GM10266 (cell line): ENCODE measurements around the gene ARID3B.

Experiments
- DNase-seq: peaks from one replicate; pipeline ENCODE4 v3.0.0; 2012; ENCODE audit errors: extremely low spot score
- TF ChIP-seq, protein P1 (sequence below): IDR thresholded peaks from 2 replicates; pipeline ENCODE4 v1.5.1; 2012; ENCODE audit warnings: mild to moderate bottlenecking, low read depth; ENCODE audit not compliant: control insufficient read depth, insufficient read depth; ENCODE audit errors: missing control alignments

Gene ARID3B

DNA sequence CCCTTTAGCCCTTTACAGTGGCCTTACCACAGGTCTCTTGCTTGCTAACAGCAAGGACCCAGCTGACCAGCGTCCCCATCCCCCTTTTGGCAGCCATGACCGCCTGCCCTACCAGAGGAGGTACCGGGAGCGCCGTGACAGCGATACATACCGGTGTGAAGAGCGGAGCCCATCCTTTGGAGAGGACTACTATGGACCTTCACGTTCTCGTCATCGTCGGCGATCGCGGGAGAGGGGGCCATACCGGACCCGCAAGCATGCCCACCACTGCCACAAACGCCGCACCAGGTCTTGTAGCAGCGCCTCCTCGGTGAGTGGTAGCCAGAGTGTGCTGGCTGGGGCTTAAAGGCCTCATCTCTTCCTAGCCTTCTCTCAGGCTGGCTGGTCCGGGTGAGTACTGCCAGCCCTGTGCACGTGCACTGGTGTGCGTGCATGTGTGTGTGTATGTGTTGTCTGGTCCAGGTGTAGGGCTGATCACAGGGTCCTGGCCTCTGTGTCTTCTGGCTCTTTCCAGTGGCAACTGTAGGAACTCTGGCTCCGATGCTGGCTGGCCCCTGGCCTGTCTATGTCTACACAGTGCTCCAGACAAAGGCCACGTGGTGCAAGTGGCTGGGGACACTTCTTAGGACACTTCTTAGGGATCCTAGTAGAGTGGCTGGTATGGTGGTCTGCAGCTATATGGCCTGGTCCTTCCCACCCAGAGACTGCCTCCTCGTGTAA is 79.1 kb downstream of the ARID3B start:
- no peak for DNase-seq
- TF ChIP-seq, protein P1, sequence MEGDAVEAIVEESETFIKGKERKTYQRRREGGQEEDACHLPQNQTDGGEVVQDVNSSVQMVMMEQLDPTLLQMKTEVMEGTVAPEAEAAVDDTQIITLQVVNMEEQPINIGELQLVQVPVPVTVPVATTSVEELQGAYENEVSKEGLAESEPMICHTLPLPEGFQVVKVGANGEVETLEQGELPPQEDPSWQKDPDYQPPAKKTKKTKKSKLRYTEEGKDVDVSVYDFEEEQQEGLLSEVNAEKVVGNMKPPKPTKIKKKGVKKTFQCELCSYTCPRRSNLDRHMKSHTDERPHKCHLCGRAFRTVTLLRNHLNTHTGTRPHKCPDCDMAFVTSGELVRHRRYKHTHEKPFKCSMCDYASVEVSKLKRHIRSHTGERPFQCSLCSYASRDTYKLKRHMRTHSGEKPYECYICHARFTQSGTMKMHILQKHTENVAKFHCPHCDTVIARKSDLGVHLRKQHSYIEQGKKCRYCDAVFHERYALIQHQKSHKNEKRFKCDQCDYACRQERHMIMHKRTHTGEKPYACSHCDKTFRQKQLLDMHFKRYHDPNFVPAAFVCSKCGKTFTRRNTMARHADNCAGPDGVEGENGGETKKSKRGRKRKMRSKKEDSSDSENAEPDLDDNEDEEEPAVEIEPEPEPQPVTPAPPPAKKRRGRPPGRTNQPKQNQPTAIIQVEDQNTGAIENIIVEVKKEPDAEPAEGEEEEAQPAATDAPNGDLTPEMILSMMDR: no peak

DNA sequence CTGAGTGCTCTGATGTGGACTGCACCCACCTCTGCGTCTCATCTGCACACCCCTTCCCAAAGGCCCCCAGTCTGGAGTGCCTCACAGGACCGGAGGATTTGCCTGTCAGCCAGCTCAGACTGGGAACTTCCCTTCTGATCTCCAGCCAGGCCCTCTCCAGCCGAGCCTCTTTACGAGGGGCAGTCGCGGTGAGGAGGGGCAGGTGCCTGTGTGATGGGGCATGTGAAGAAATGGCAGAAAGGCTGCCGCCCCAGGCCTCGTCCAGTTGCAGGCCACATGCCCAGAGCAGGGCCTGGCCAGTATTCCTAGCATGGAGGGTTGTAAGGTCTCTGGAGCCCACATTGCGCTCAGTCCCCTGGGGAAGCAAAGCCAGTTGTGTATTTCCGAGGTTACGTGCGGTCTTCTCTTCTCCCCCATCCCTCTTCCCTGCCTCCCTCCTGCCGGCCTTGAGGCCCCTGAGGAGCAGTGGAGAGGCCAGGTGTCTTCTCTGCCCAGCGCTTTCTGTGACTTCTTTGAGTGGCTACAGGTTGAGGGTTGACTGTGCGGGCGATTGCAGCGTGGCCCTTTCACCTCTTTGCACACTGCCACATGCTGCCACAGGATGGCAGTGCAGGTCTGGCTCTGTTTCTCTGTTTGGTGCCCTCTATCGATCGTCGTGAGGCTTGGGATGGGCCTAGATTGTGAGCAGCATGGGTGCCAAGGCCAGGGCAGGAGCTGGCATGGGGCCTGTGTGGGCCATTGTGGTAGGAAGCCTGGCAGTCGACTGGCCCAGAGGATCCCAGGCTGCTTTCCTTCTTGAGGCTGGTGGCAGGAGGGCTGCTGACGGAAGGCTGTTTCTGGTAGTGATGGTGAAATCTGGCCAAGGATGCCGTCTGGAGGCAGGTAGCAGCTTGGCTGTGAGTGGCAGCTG is 79.9 kb downstream of the ARID3B start:
- DNase-seq: peak; percentile 80
- TF ChIP-seq, protein P1: peak; percentile 97

DNA sequence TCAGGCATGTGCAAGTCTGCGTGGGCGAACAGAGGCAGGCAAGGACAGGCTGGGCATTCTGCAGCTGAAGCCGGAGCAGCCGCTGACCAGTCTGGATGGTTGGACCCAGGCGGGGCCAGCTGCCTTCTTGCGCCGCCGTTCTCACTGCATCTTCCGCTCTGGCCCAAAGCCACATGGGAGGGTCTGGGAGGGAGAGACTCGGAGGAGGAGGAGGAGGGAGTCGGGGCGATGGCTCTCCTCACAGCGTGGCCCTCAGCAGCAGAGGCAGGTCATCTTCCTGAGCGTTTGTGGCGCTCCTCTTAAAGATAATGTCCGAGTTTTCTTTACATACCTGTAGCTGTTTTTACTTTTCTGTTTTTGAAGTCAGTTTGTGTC is 80.5 kb downstream of the ARID3B start:
- DNase-seq: no peak
- TF ChIP-seq, protein P1: no peak

DNA sequence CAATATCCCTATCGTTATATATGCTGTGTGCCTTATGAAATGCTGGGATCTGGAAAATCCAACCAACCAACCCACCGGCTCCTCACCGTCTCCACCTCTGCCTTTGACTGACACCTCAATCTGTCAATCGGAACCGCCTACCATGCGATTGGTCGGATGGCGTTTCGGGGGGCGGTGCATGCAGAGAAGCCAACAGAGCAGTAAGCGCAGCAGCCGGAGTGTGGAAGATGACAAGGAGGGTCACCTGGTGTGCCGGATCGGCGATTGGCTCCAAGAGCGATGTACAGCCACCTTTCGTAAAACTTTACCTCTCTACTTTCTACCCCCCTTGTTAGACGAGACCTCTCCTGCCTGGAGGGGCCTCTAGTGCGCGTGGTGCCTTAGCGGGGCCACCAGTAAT is 80.9 kb downstream of the ARID3B start:
- DNase-seq: no peak
- TF ChIP-seq, protein P1: no peak

DNA sequence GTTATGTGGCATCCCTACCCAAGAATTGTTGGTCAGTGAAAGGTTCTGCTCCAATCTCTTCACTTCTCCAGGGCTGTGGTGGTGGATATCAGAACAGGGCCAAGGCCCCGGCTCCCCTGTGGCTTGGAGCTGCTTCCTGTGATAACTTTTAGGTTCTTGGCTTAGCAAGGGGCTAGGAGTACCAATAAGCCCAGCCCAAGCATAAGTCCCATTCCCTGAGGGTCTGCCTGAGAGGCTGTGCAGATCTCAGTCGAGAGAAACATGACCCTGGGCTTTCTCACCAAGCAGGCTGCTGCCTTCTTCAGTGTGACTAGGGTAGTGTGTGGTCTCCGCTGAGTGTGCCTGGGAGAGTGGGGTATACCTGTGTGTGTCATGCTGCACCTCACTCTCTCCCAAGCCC is 81.7 kb downstream of the ARID3B start:
- DNase-seq: no peak

DNA sequence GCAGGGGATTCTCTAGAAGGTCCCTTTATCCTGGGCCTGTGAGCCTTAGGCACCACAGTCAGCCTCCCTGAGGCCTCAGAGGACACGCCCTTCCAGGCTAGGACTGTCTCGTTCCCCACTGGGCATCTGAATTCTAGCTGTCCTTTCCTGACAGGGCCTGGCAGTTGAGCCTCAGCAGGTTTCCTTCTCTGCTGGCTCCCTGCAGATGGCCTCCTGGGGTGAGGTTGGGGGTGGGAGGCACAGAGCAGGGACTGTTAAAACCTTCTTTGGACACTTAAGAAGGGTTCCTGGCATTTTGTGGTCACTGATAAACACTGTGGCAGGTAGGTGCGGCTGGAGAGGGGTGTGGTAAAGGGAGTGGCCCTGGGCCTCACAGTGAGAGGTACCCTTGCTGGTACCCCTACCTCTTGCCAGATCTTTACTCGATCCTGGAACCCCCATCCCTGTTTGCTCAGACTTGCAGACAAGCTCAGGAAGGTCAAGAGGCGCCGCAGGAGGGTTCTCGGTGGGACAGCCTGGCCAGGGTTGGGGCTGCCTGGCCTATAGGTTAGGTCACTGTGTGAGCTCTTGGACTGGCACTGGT is 83.1 kb downstream of the ARID3B start:
- DNase-seq: no peak
- TF ChIP-seq, protein P1: no peak

More for the DNA sequence above, 81.7 kb downstream of the ARID3B start:
- TF ChIP-seq, protein P1: no peak
